Epithelial cell of esophagus (primary cell): ENCODE results near the gene PARPBP.
"Not testable (repeated sequence)": the region's sequence is repeated elsewhere in the genome, so short reads cannot be mapped to it uniquely, and the experiment has no call there.

Source experiments
- DNase-seq: peaks from one replicate; pipeline ENCODE4 v3.0.0; 2010; ENCODE audit warnings: low read depth
- H3K4me3 ChIP-seq: 2 replicates; pipeline ENCODE4 v1.5.1; 2011; ENCODE audit warnings: mild to moderate bottlenecking, low read length, control low read depth
- CTCF ChIP-seq: IDR thresholded peaks from 2 replicates; pipeline ENCODE4 v1.5.1; 2011; ENCODE audit warnings: low read depth, mild to moderate bottlenecking, low read length, control low read depth, inconsistent platforms; ENCODE audit not compliant: insufficient read depth; ENCODE audit errors: missing control alignments

The PARPBP gene

DNA sequence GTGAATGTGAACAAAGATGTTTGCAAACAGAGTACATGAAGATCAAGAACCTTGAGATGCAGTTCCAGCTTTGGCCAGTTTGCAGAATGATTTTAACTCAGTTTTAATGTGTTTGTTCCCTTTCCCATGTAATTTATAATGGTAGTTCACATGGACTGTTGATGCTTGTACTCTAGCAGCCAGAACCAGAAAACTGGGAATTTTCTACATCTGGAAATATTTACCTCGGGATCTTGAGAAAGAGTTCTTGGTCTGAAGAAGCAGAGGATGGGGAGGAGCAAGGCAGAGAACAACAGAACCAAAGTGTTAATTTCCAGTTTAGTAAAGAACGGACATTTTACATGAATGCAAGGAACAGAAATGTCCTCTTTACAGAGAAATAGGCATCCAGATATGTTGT is 114.6 kb downstream of the PARPBP start:
- no peak for TF ChIP-seq CTCF
- DNase-seq = no peak
- H3K4me3 ChIP-seq = no peak overlapping the region

DNA sequence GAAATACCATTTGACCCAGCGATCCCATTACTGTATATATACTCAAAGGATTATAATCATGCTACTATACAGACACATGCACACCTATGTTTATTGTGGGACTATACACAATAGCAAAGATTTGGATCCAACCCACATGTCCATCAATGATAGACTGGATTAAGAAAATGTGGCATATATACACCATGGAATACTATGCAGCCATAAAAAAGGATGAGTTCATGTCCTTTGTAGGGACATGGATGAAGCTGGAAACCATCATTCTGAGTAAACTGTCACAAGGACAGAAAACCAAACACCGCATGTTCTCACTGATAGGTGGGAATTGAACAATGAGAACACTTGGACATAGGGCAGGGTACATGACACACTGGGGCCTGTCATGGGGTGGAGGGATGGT is 120.9 kb downstream of the PARPBP start:
- not testable (repeated sequence) for DNase-seq, H3K4me3 ChIP-seq
